HL-60 (cell line): ENCODE results near the gene HMCES.
A peak's percentile ranks its signal among the peaks of the same experiment; 100 is the strongest.

Experiments used
- DNase-seq, 2 experiments: peaks; one replicate each; pipeline ENCODE4 v3.0.0-alpha.2; 2010 to 2020; ENCODE audit warnings: low read depth in 1 of 2, low spot score in 1 of 2
- H3K27ac ChIP-seq: fragments of 250-450 bp; sonication (Bioruptor Pico); replicated peaks from 2 replicates; pipeline ENCODE4 v1.5.1; 2020; ENCODE audit warnings: mild to moderate bottlenecking, moderate library complexity
- H3K27me3 ChIP-seq: fragments of 250-450 bp; sonication (Bioruptor Pico); 2 replicates; pipeline ENCODE4 v1.5.1; 2021; ENCODE audit warnings: mild to moderate bottlenecking, moderate library complexity; ENCODE audit not compliant: insufficient read depth, poor library complexity, severe bottlenecking
- H3K4me3 ChIP-seq: replicated peaks from 2 replicates; pipeline ENCODE4 v1.5.1; 2011; ENCODE audit warnings: mild to moderate bottlenecking, control low read depth, low read length; ENCODE audit not compliant: insufficient read depth
- CTCF ChIP-seq: IDR thresholded peaks from one replicate; pipeline ENCODE4 v1.5.1; 2011; ENCODE audit warnings: low read length, control low read depth, inconsistent platforms; ENCODE audit not compliant: insufficient read depth
- GABPA ChIP-seq: IDR thresholded peaks from 2 replicates; pipeline ENCODE4 v1.6.1; 2012; ENCODE audit warnings: low read depth
- POLR2AphosphoS5 ChIP-seq: IDR thresholded peaks from 2 replicates; pipeline ENCODE4 v1.6.1; 2012; ENCODE audit warnings: low read depth
- REST ChIP-seq: IDR thresholded peaks from 2 replicates; pipeline ENCODE4 v1.6.1; 2012; ENCODE audit warnings: low read depth; ENCODE audit not compliant: insufficient replicate concordance
- SPI1 ChIP-seq: IDR thresholded peaks from 2 replicates; pipeline ENCODE4 v1.6.1; 2012; ENCODE audit warnings: low read depth, mild to moderate bottlenecking, borderline replicate concordance

The HMCES gene

GRCh38 chr3:129304962-129305222 lies 26.2 kb downstream of the HMCES start:
- Histone ChIP-seq H3K27ac (peak overlapping the region; percentile 25), H3K4me3 (no peak overlapping the region), H3K27me3 (no peaks in the 10 kb centered on the region)
- TF ChIP-seq REST = no peak
- TF ChIP-seq SPI1 = no peak
- no peak for TF ChIP-seq GABPA
- no peak for TF ChIP-seq POLR2AphosphoS5
- no peak for TF ChIP-seq CTCF
- DNase-seq = no peak

- peak; percentile 52 to 88 for DNase-seq
- peak overlapping the region; percentile 25 for H3K27ac ChIP-seq
- H3K27me3 ChIP-seq = no peaks in the 10 kb centered on the region
- H3K4me3 ChIP-seq = peak overlapping the region; percentile 14
- TF ChIP-seq REST = no peak
- no peak for TF ChIP-seq SPI1
- 0 out of 2 replicates have a peak, but pooled peaks have one; percentile 15 for TF ChIP-seq POLR2AphosphoS5
Observed at GRCh38 chr3:129305592-129306091, 27.0 kb downstream of the HMCES start.

GRCh38 chr3:129308636-129309035 lies 30.0 kb downstream of the HMCES start:
- Histone ChIP-seq H3K27me3 (no peaks in the 10 kb centered on the region), H3K27ac (no peak overlapping the region), H3K4me3 (no peak overlapping the region)
- TF ChIP-seq GABPA (no peak), POLR2AphosphoS5 (no peak), REST (no peak), CTCF (no peak), SPI1 (no peak)
- DNase-seq = no peak
